Right renal cortex interstitium (tissue), 3 donors: Measurements from ENCODE around the gene KRTAP29-1. TPM values are rescaled to one million over a fixed set of nuclear protein-coding genes. Genes with fewer than 3 reads are reported as not detected.
"Not testable (repeated sequence)": the region's sequence is repeated elsewhere in the genome, so short reads cannot be mapped to it uniquely, and the experiment has no call there.

Source experiments
- DNase-seq, 3 donors: peaks; one replicate each; pipeline ENCODE4 v3.0.0-alpha.2; 2013; ENCODE audit warnings: low read depth in 3 of 3, low spot score in 2 of 3
- polyA plus RNA-seq, 3 donors: library from polyadenylated mRNA; unstranded; fragments of 120-200 nt; gene quantifications; one replicate each; pipeline ENCODE4 v1.2.1, GENCODE V29; 2013; ENCODE audit not compliant: insufficient read length in 3 of 3

KRTAP29-1 gene, protein sequence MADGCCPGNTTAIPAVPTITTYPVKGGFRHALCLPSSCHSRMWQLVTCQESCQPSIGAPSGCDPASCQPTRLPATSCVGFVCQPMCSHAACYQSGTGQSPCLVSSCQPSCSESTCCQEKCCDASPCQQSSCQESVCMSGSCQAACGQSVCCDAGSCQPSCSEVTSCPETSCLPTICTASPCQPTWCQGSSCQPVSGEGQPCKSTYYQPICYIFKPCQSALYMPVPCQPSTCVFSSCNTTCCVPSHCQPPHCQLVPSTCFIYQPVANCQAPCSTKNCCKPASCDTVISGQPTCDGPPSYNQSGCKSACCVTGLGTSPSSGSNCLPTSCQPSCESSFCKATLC
- polyA plus RNA-seq = not detected

DNA sequence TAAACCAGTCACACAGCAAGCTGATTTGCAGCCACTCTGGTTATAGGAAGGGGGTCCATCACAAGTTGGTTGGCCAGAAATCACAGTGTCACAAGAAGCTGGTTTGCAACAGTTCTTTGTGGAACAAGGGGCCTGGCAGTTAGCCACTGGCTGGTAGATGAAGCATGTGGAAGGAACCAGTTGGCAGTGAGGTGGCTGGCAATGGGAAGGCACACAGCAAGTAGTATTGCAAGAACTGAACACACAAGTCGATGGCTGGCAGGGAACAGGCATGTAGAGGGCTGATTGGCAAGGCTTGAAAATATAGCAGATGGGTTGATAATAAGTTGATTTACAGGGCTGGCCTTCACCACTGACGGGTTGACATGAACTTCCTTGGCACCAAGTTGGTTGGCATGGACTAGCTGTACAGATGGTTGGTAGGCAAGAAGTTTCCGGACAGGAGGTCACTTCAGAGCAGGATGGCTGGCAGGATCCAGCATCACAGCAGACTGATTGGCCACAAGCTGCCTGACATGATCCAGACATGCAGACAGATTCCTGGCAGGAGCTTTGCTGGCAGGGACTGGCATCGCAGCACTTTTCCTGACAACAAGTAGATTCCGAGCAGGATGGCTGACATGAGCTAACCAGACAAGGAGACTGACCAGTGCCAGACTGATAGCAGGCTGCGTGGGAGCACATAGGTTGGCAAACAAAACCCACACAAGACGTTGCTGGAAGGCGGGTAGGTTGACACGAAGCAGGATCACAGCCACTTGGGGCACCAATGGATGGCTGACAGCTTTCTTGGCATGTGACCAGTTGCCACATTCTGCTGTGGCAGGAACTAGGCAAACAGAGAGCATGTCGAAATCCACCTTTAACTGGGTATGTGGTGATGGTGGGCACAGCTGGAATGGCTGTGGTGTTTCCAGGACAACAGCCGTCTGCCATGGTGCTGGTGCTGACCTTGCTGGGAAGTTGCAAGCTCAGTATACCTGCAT, at the start of gene KRTAP29-1:
TSS of gene KRTAP29-1 (minus strand) at position 936 of the 986 bp plus-strand sequence. CDS start at position 936, 0 bp downstream.
- DNase-seq = no peak

DNA sequence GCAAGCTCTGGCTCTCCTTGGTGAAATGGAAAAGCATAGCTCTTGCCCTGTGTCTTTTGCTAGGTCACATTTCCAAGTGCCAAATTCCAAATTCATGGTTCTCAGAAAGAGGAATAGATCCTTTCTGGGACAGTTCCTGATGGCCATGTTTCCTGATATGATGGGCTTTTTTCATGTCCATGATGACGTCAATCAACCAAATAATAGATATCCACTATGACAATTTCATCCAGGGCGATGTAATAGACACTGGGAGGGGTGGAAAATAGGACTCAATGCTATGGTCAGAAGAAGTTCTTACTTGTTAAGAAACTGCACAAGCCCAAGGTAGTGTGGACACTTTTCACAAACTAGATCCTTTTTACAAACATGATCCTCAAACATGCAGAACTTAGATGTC, 48.5 kb upstream of the KRTAP29-1 start:
- no peak for DNase-seq

DNA sequence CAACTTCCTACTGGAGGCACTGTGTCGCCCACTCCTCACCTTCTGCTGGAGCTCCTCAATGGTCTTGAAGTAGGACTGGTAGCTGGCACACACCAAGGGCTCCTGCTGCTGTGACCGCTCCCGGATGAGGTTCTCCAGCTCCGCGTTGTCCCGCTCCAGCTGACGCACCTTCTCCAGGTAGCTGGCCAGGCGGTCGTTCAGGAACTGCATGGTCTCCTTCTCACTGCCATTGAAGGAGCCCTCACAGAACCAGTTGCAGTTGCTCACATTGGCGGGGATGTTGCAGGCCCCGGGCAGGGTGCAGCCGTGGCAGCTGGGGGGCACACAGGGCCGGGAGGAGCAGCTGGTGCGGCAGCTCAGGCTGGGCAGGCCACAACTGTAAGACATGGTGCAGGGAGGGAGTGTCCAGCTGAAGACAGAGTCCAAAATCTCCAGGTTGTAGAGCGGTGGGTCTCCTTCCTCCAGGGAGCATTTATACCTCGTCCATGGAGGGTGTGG, 47.8 kb upstream of the KRTAP29-1 start, which contains the start of gene KRT33A:
TSS of gene KRT33A (minus strand) at position 448 of the 498 bp plus-strand sequence. CDS start at position 387, 61 bp downstream.
- DNase-seq = not testable (repeated sequence)

DNA sequence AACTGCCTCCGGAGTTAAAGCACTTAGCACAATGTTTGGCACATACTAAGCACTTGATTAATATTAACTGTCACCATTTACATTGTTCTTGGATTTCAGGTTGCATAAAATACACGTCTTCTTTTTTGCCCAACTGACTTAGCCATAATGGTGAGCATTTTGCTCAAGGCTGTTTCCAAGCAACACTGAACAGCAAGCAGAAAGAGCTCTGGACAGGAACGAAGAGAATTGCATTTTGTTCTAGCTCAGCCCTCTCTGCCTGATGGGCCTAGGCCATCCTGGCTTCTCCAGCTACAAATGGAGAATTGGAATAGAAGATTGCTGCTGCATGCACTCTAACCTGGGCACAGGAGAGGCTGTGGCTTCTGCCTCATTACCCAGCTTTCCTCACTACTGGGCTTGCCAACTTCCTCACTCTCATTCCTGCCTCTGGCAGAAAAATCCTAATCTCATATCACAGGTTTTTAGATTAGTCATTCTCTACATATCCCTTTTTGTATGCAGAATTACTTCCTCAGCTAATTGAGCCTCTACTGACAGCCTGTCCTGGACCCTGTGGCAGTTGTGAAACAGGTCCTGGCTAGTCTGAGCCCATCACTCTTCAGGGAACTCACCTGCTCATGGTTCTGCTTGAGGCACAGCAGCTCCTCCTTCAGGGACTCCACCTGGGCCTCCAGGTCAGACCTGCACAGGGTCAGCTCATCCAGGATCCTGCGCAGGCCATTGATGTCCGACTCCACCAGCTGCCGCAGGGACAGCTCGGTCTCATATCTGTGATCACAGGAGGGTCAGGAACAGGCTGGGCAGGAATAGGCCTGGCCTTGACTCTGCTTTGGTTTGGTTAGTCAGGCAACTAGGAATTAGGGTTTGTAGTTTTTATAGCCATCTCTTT, 45.5 kb upstream of the KRTAP29-1 start:
- DNase-seq = no peak

DNA sequence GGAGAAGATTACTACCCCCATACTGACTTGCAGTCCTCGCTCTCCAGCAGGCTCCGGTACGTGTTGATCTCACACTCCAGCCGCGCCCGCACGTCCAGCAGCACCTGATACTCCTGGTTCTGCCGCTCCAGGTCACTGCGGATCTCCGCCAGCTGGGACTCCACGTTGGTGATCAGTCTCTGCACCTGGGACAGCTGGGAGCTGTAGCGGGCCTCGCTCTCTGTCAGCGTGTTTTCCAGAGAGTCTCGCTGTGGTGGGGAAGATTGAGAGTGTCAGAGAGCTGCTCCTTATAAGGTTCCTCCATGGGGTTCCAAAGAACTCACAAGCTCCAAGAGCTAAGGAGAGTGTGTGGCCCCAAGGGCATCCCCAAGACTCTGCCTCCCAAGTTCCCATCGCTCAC, 43.8 kb upstream of the KRTAP29-1 start:
- not testable (repeated sequence) for DNase-seq

DNA sequence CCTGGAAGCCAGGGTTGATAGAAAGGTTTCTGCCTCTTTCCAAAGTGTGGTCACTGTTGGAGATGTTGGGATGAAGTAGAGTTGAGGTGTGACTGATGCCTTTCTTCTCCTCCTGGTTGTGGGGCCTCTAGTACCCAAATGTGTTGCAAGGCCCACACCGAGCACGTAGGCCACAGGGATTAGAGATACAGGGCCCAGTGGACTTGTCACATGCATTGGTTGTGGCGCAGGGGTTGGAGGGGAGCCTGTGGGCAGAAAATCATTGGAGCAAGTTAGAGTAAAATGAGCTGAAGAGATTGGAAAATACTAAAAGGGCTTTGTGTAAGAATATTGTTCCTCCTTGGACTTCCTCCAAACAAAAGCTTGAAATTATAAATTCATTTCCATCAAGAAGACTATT, 43.3 kb upstream of the KRTAP29-1 start:
- DNase-seq = no peak

DNA sequence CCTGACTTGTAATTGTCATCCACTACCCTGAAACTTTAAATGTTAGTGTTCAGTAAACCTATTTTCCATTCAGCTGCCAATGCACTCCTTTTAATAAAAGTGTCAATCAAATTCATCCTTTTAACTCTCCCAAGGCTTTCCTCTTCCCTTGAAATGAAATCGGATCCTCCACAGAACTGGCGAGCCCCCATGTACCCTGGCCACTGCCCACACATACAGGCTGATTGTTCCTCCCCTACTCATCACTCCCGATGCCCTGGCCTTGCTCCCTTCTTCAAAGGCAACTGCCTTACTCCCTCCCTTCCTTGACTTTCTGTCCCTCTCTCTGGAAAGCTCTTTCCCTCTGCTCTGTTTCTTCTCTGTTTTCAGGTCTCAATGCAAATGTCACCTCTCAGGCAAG, 40.4 kb upstream of the KRTAP29-1 start:
- DNase-seq = no peak

DNA sequence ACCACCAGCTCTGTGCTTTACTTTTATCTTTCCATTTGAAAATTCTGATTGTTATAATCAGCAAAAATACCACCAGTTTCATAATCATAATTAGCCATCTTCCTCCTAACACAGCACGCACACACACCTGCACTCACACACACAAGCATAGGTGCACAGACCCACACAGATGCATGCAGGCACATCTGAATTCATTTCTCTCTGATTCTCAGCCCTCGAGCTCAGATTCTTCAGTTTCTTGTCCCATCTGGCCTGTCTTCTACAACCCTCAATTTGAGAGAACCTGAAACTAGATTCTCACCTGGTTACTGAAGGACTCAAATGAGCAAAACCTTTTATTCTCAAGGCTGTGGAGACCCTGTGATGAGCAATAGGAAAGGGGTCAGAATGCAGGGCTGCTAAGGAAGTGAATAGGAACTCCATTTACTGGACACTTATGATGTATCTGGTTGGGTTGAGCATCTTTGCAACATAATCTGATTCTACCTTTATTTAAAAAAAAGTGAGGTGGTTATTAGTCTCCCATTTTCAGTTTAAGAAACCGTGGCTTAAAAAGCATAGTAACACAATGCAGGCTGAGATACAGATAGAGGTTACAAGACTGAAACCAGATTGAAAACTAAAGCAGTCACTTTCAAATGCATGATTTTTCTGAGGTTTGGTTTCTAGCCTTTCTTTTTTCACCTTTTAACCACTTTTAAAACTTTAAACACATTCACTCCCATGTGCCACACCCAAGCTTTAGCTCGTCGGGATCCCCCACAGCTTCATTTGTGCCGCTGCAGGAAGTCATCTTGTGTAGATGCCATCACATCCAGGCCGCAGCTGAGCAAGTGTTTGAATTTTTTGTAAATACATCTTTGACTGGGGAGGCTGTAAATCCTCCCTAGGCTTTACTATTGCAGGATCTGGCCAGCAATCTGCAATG, 38.5 kb upstream of the KRTAP29-1 start:
- DNase-seq = no peak

DNA sequence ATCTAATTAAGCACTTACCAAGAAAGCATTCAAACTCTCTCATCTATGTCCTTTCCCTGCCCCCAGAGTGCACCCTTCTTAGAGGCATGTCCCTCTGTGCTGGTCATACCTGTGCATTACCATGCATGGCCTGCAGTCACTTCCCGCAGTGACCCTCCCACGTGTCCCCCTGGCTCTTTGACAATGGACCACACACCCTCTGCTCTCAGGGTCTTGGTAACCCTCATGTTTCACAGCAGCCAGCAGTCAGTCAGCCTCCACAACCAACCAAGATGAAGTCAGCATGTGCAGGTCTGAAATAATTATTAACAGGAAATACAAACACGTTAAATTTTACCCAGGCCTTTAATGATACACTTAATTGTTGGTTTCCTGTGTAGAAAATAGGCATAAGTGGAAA, 37.8 kb upstream of the KRTAP29-1 start:
- DNase-seq = no peak

DNA sequence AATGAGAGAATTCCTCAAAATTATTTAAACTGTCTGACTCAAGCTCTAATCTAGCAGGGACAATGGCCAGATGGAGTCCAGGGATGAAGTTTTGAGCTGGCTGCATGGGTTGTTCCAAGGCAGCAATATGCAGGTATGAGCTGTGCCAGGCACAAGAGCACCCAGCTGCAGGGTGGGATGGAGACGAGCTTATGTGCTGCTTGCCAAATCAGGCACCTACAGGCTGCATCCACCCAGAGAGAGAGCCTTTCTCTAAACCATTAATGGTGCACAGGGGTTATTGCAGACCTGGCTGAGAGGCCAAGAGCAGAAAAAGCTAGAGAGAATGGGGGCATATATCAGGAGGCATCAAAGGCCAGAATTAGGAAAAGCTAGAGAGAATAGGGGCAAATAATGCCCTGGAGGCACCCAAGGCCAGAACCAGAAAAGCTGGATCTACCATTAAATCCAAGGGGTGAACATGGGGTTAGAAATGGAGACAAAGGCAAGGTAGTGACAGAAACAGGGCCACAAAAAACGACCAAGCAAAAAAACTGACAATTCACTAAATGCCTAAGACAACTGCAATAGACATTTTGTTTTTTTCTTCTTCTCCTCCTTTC, 37.0 kb upstream of the KRTAP29-1 start:
- no peak for DNase-seq

DNA sequence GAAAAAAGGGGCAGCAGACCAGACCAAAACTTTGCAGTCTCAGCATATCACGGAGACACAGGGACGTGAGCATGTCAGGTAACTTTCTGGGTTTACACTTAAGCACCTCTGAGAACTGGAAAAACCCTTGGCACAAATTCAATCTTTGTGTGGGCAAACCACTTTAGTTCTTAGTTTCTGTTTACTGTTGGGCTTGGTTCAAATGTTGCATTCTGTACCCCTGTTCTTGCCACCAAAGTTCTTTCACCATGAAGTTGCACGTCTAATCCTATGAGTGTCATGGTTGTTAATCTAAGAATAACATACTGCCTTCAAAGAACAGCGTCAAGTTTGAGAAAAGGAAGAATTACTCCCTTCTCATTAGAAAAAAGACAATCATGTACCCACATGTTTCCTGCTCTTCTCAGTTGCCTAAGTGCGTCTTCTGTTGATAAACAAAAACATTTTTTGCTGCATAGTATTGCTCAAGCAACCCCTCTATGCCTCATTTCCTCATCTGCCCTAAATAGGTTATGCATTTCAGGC, 36.4 kb upstream of the KRTAP29-1 start:
- DNase-seq = no peak

DNA sequence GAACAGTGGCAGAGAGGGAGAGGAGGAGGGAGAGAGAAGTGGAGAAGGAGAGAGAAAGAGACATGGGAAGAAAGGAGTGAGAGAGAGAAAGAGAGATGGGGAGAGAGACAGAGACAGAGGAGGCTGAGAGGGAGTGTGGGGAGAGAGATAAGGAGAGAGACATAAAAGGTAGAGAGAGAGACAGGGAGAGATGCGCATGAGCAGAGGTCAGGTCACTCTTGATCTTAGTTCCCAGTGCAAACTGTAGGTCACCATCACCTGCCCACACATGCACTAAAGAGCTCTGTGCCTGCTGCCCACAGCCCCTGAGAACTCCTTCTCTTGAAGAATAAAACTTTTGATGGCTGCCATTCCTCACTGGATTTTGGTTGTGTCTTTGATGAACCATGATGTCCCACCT, 33.1 kb upstream of the KRTAP29-1 start:
- DNase-seq = no peak

DNA sequence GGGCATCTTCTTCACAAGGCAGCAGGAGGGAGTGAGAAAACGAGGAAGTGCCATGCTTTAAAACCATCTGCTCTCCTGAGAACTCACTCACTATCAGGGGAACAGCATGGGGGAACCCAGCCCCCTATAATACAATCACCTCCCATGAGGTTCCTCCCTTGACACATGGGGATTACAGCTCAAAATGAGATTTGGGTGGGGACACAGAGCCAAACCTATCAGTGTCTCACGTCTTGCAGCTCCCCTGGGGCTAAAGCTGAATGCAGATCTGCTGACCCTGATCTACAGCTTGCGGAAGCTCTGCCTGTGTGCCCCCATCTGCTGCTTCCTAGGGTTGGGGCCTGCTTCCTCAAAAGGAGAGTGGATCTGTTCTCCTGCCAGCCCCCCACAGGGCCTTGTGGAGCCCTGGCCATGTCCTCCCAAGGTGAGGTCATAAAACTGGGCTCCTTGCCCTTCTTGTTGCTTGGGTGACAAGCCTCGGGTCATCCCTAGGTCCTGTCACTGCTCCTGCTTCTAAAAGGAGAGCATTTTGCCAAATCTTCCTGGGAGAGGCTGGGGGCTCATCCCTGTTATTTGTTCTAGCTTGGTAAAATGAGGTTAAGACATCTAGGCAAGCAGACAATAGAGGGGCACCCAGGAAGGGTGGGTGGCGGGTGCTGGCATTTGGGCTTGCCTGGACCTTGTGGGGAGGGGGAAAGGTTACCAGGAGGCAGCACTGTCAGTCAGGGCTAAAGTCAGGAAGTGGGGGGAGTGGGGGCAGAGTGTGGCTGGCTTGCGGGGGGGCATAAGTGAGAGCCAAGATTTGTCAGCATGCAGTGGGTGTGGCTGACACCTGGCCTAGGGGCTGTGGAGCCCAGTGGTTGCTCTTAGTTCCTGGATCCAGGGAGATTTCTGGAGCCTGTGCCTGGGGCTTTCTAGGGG, 32.0 kb upstream of the KRTAP29-1 start:
- DNase-seq = no peak

DNA sequence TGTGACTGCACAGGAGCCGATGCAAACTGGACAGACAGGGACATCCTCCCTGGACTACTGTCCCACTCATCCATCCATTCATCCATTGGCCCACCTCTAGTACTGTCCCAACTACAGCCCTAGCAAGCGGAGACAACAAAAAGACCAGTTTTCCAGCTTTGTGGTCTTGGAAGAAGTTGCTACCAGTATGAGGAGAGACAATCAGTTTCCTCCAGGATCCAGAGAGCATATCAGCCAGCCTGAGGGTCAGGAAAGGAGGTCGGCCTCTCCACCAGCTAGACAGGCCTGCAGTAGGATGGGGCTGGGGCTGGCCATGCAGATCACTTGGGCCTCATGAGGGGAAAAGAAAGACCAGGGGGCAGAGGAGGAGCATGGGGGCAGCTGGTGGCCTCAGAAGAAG, 31.2 kb upstream of the KRTAP29-1 start:
- DNase-seq = no peak

DNA sequence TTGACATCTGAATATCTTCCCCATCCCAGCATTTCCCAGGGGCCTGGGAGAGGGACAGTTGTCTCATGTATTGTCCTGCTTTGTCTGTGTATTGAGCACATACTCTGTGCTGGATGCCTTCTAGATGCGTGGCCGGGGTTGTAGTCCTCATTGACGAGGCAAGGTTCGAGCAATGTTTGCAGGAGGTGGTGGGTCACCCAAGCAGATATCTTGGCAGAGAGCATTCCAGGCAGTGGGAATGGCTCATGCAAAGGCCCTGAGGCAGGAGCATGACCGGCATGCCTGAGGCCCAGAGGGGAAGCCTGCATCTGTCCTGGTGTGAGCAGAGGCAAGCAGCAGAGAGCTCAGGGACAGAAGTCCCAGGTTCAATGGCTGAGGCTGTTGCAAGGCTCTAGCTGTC, 30.4 kb upstream of the KRTAP29-1 start:
- DNase-seq = no peak

DNA sequence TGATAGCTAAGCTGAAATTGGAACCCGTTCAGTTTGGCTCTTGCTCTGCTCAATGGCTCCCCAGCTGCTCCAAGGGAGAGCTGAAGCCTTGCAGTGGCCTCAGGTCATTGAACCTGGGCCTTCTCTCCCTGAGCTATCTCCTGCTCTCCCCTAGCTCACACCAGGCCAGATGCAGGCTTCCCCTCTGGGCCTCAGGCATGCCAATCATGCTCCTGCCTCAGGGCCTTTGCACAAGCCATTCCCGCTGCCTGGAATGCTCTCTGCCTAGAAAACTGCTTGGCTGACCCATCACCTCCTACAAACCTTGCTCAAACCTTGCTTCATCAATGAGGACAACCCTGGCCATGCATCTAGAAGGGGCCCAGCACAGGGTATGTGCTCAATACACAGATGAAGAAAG, 29.6 kb upstream of the KRTAP29-1 start:
- no peak for DNase-seq

DNA sequence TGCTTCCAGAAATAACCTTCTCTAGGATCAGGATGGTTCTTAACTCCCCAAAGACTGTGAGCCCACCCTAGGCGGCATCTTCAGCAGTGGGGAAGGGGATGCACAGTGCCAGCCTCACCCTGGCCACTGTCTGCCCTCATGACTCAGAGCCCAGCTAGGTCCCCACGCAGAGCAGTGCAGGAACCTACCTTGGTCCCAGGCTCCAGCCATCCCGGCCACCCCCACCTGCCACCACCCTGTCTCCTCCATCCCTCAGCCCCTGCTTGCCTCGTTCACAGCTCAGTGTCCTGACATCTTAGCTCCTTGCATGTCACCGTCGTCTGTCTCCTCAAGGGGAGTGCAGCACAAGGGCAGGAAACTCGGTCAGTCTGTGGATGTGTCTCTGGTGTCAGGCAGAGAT, 29.0 kb upstream of the KRTAP29-1 start:
- DNase-seq = no peak
